GM04503 (cell line): ENCODE measurements around the gene AADACL2.

Experiments
- DNase-seq: peaks from one replicate; pipeline ENCODE4 v3.0.0-alpha.2; 2012; ENCODE audit warnings: low read depth

AADACL2 gene

DNA sequence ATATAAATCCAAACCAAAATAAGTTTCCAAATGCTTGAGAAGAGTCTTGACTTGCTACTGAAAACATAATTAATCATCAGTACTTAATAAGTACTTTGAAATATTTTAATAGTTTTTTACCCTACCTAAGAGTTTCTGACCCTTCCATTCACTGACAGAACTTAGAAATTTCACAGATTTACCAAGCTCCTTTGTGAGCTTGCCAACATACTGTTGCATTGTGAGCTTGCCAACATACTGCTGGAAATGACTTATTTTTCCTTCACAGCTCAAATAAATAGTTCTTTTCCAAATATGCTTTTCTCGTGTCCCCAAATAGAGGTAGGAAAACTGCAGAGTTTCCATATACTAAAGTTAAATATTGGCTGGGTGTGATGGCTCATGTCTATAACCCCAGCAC, 70.5 kb downstream of the AADACL2 start:
- no peak for DNase-seq

- no peak for DNase-seq
These were observed 73.1 kb downstream of the AADACL2 start for GRCh38 chr3:151806838-151807237.
